GM12891 (cell line): ENCODE results near the gene L3MBTL3.

Source experiments
- PAX5 ChIP-seq: IDR thresholded peaks from 2 replicates; pipeline ENCODE4 v1.6.1; 2011; ENCODE audit warnings: low read length, moderate library complexity, mild to moderate bottlenecking; ENCODE audit not compliant: insufficient read depth, severe bottlenecking
- POLR2A ChIP-seq: IDR thresholded peaks from 2 replicates; pipeline ENCODE4 v1.6.1; 2011; ENCODE audit warnings: low read depth, low read length, control low read depth
- POLR2AphosphoS5 ChIP-seq: IDR thresholded peaks from 2 replicates; pipeline ENCODE4 v1.6.1; 2011; ENCODE audit warnings: low read depth, low read length, control low read depth
- TAF1 ChIP-seq: IDR thresholded peaks from 2 replicates; pipeline ENCODE4 v1.6.1; 2011; ENCODE audit warnings: low read depth, low read length, control low read depth

DNA sequence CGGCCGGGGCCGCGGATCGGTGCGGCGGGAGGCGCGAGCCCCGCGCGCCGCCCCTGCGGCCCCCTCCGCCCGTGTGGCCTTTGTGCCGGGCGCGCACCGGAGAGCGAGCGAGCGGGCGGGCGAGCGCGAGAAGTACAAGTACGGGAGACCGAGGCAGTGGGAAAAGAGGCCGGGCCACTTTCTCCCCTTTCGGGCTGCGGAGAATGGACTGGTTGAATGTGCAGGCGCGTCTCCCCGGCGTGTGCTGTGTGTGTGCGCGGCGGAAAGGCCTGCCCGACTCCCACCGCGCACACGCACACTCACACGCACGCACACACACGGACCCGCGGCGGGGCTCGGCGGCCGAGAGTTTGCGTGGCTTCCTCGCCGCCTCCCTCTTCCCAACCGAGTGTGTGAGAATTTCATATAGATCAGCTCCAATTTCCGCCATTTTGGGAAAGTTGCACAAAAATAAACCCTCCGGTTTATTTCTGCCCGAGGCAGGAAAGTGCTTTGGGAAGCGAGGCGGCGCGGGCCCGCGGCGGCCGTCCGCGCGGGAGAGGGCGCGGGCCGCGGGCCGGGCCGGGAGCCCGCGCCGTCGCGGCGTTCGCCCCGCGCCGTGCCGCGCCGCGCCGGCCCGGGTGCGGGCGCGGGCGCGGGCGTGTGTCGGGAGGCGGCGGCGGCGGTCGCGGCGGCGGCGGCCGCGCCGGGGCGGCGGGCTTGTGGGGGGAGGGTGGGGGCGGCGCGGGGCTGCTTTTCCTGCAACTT, 1.1 kb downstream of the L3MBTL3 start:
- TF ChIP-seq POLR2A (no peak), TAF1 (no peak), PAX5 (no peak), POLR2AphosphoS5 (no peak)
